NB4 (cell line): ENCODE results near the gene TTC4.

Experiments used
- DNase-seq: peaks from one replicate; pipeline ENCODE4 v3.0.0; 2010; ENCODE audit warnings: low read depth
- H3K4me3 ChIP-seq: one replicate; pipeline ENCODE4 v1.5.1; 2011; ENCODE audit warnings: mild to moderate bottlenecking, low read depth, low read length, moderate library complexity
- CTCF ChIP-seq: IDR thresholded peaks from one replicate; pipeline ENCODE4 v1.5.1; 2012; ENCODE audit warnings: low read depth, low read length
- MAX ChIP-seq: IDR thresholded peaks from 2 replicates; pipeline ENCODE4 v1.6.1; 2011; ENCODE audit warnings: low read depth, low read length
- MYC ChIP-seq: IDR thresholded peaks from 2 replicates; pipeline ENCODE4 v1.6.1; 2011; ENCODE audit warnings: low read depth, low read length
- POLR2A ChIP-seq: IDR thresholded peaks from 2 replicates; pipeline ENCODE4 v1.6.1; 2011; ENCODE audit warnings: mild to moderate bottlenecking; ENCODE audit not compliant: insufficient read length; ENCODE audit errors: extremely low read depth

The TTC4 gene

GRCh38 chr1:54743416-54744226, 28.0 kb downstream of the TTC4 start:
- H3K4me3 ChIP-seq: no peak overlapping the region
- DNase-seq: no peak
- TF ChIP-seq CTCF (no peak), MYC (no peak), POLR2A (no peak), MAX (no peak)

- no peak overlapping the region for H3K4me3 ChIP-seq
- no peak for TF ChIP-seq MYC
- no peak for TF ChIP-seq CTCF
- no peak for TF ChIP-seq MAX
- TF ChIP-seq POLR2A: no peak
- no peak for DNase-seq
These were observed 29.0 kb downstream of the TTC4 start for GRCh38 chr1:54744696-54745095.

- H3K4me3 ChIP-seq: no peak overlapping the region
- TF ChIP-seq POLR2A (no peak), MYC (no peak)
- DNase-seq: no peak
These were observed 29.6 kb downstream of the TTC4 start for GRCh38 chr1:54745274-54745673.

- DNase-seq: no peak
- H3K4me3 ChIP-seq: no peak overlapping the region
- TF ChIP-seq CTCF (no peak), MAX (no peak), POLR2A (no peak), MYC (no peak)
These were observed 30.2 kb downstream of the TTC4 start for GRCh38 chr1:54745864-54746263.

- no peak for TF ChIP-seq MAX
- TF ChIP-seq CTCF: no peak
- TF ChIP-seq POLR2A: no peak
- no peak for TF ChIP-seq MYC
- DNase-seq: no peak
- H3K4me3 ChIP-seq: no peak overlapping the region
These were observed 32.6 kb downstream of the TTC4 start for GRCh38 chr1:54748094-54748835.

- TF ChIP-seq CTCF (no peak), MYC (no peak), MAX (no peak), POLR2A (no peak)
- no peak for DNase-seq
- H3K4me3 ChIP-seq: no peak overlapping the region
These were observed 34.9 kb downstream of the TTC4 start for GRCh38 chr1:54750596-54750995.
